Activated CD8-positive, alpha-beta T cell treated with anti-CD3 and anti-CD28 coated beads for 36 hours (primary cell): Measurements from ENCODE around the gene ZBTB32. TPM values are rescaled to one million over a fixed set of nuclear protein-coding genes. Genes with fewer than 3 reads are reported as not detected.

Experiments
- ATAC-seq: fragments of 200-7000 bp; cut with Tn5 transposase; one replicate; pipeline ENCODE4 v1.10.0; 2021; ENCODE audit warnings: mild to moderate bottlenecking, moderate library complexity
- CTCF ChIA-PET: fragments of 350-600 bp; sonication (Branson Sonifier 250); formaldehyde crosslinking; loops from one replicate; lab custom pipeline; 2021; ENCODE audit warnings: antibody characterized with exemption; lab: Charles Lee
- POLR2A ChIA-PET: fragments of 350-600 bp; sonication (Branson Sonifier 250); formaldehyde crosslinking; loops from one replicate; lab custom pipeline; 2021; ENCODE audit warnings: antibody characterized with exemption; lab: Charles Lee
- DNase-seq: peaks from one replicate; pipeline ENCODE4 v3.0.0-alpha.2; 2020
- H3K27ac Mint-ChIP-seq: one replicate; pipeline ENCODE4 v1.8.0; 2021; ENCODE audit warnings: mild to moderate bottlenecking, mixed read lengths
- H3K27me3 Mint-ChIP-seq: one replicate; pipeline ENCODE4 v1.8.0; 2021; ENCODE audit warnings: mixed read lengths
- H3K36me3 Mint-ChIP-seq: one replicate; pipeline ENCODE4 v1.8.0; 2021; ENCODE audit warnings: low read depth, mixed read lengths
- H3K4me1 Mint-ChIP-seq: one replicate; pipeline ENCODE4 v1.8.0; 2021; ENCODE audit warnings: low read depth, mixed read lengths
- H3K4me3 Mint-ChIP-seq: one replicate; pipeline ENCODE4 v1.8.0; 2021; ENCODE audit warnings: mild to moderate bottlenecking, moderate library complexity, mixed read lengths
- H3K9me3 Mint-ChIP-seq: one replicate; pipeline ENCODE4 v1.8.0; 2021; ENCODE audit warnings: mixed read lengths
- intact Hi-C: fragments of 100-400 bp; cut with micrococcal nuclease; formaldehyde crosslinking; loops from one replicate; pipeline ENCODE4 v1.10.0; 2022
- total RNA-seq, 2 experiments: library from RNA; stranded (reverse); gene quantifications; one replicate each; pipeline ENCODE4 v1.2.3, GENCODE V29; 2021
- TF ChIP-seq, protein P1 (sequence below): fragments of 200-600 bp; IDR thresholded peaks from one replicate; pipeline ENCODE4 v1.8.0; 2022; ENCODE audit warnings: antibody characterized with exemption, mild to moderate bottlenecking

Gene ZBTB32
- total RNA-seq, 2 experiments from 2014 or later, result 410 to 420 TPM

GRCh38 chr19:35713506-35713850, 9.1 kb downstream of the ZBTB32 start:
- CTCF ChIA-PET, result interaction anchor here (1.0 to 6.4 kb wide), 8 partner anchors 14 to 69 kb away, joined by 3 to 137 read pairs (median 6); partner anchors contain the start of genes IGFLR1, LIN37, PSENEN and U2AF1L4
- peak overlapping the region; percentile 83 for H3K4me3 Mint-ChIP-seq
- POLR2A ChIA-PET, result interaction anchor here (0.7 to 8.8 kb wide), 13 partner anchors 8 to 217 kb away, joined by 3 to 215 read pairs (median 4); partner anchors contain the start of genes HSPB6, IGFLR1, LIN37 and PROSER3
- peaks cover 2% of the 10 kb centered on the region for H3K9me3 Mint-ChIP-seq
- peaks cover 47% of the 10 kb centered on the region for H3K36me3 Mint-ChIP-seq
- peak overlapping the region; percentile 100 for H3K27ac Mint-ChIP-seq
- TF ChIP-seq, protein P1, sequence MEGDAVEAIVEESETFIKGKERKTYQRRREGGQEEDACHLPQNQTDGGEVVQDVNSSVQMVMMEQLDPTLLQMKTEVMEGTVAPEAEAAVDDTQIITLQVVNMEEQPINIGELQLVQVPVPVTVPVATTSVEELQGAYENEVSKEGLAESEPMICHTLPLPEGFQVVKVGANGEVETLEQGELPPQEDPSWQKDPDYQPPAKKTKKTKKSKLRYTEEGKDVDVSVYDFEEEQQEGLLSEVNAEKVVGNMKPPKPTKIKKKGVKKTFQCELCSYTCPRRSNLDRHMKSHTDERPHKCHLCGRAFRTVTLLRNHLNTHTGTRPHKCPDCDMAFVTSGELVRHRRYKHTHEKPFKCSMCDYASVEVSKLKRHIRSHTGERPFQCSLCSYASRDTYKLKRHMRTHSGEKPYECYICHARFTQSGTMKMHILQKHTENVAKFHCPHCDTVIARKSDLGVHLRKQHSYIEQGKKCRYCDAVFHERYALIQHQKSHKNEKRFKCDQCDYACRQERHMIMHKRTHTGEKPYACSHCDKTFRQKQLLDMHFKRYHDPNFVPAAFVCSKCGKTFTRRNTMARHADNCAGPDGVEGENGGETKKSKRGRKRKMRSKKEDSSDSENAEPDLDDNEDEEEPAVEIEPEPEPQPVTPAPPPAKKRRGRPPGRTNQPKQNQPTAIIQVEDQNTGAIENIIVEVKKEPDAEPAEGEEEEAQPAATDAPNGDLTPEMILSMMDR, result no peak
- H3K4me1 Mint-ChIP-seq, result peaks cover 31% of the 10 kb centered on the region
- no peak for DNase-seq
- no peak for ATAC-seq
- intact Hi-C loops, result loop anchor here (2.0 to 10.0 kb wide), 3 partner anchors 34 to 221 kb away; partner anchors contain the start of genes HCST, LIN37, LRFN3 and PSENEN
- no peaks in the 10 kb centered on the region for H3K27me3 Mint-ChIP-seq

GRCh38 chr19:35713904-35714495, 9.6 kb downstream of the ZBTB32 start:
- DNase-seq, result no peak
- intact Hi-C loops, result loop anchor here (1.0 to 10.0 kb wide), 4 partner anchors 20 to 221 kb away; partner anchors contain the start of genes HCST, LIN37, LRFN3 and PSENEN
- TF ChIP-seq, protein P1, result no peak
- Mint-ChIP-seq H3K9me3 (peaks cover 2% of the 10 kb centered on the region), H3K27ac (peak overlapping the region; percentile 100), H3K36me3 (peaks cover 52% of the 10 kb centered on the region), H3K27me3 (no peaks in the 10 kb centered on the region), H3K4me3 (peak overlapping the region; percentile 83), H3K4me1 (peaks cover 32% of the 10 kb centered on the region)
- ChIA-PET CTCF (interaction anchor here (0.8 to 6.4 kb wide), 11 partner anchors 9 to 165 kb away, joined by 3 to 137 read pairs (median 4); partner anchors contain the start of genes IGFLR1, LIN37, PSENEN and U2AF1L4), POLR2A (interaction anchor here (0.8 to 8.8 kb wide), 10 partner anchors 8 to 217 kb away, joined by 3 to 215 read pairs (median 6); partner anchors contain the start of genes COX6B1, IGFLR1, LIN37 and PSENEN)
- no peak for ATAC-seq

DNA sequence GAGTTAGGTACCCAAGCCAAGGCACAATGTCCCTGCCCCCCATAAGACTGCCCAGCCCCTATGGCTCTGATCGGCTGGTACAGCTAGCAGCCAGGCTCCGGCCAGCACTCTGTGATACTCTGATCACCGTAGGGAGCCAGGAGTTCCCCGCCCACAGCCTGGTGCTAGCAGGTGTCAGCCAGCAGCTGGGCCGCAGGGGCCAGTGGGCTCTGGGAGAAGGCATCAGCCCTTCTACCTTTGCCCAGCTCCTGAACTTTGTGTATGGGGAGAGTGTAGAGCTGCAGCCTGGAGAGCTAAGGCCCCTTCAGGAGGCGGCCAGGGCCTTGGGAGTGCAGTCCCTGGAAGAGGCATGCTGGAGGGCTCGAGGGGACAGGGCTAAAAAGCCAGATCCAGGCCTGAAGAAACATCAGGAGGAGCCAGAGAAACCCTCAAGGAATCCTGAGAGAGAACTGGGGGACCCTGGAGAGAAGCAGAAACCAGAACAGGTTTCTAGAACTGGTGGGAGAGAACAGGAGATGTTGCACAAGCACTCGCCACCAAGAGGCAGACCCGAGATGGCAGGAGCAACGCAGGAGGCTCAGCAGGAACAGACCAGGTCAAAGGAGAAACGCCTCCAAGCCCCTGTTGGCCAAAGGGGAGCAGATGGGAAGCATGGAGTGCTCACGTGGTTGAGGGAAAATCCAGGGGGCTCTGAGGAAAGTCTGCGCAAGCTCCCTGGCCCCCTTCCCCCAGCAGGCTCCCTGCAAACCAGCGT, 10.4 kb downstream of the ZBTB32 start:
- Mint-ChIP-seq H3K4me3 (peak overlapping the region; percentile 83), H3K36me3 (peaks cover 59% of the 10 kb centered on the region), H3K4me1 (peaks cover 34% of the 10 kb centered on the region), H3K27ac (peak overlapping the region; percentile 100), H3K9me3 (peaks cover 2% of the 10 kb centered on the region), H3K27me3 (no peaks in the 10 kb centered on the region)
- ChIA-PET CTCF (interaction anchor here (0.8 to 6.4 kb wide), 9 partner anchors 10 to 165 kb away, joined by 3 to 137 read pairs (median 5); partner anchors contain the start of genes IGFLR1, LIN37, PSENEN and U2AF1L4), POLR2A (interaction anchor here (0.6 to 8.8 kb wide), 12 partner anchors 9 to 106 kb away, joined by 3 to 215 read pairs (median 4); partner anchors contain the start of genes COX6B1, HSPB6, IGFLR1 and LIN37)
- TF ChIP-seq, protein P1, result no peak
- no peak for ATAC-seq
- intact Hi-C loops, result loop anchor here (1.0 to 10.0 kb wide), 3 partner anchors 20 to 220 kb away; partner anchors contain the start of genes LIN37, LRFN3, PSENEN and U2AF1L4
- DNase-seq, result peak; percentile 72

GRCh38 chr19:35715355-35715809, 11.0 kb downstream of the ZBTB32 start:
- no peak for DNase-seq
- peaks cover 36% of the 10 kb centered on the region for H3K4me1 Mint-ChIP-seq
- CTCF ChIA-PET, result interaction anchor here (1.0 to 6.4 kb wide), 3 partner anchors 16 to 28 kb away, joined by 4 to 137 read pairs (median 18); partner anchors contain the start of genes IGFLR1, PSENEN and U2AF1L4
- H3K27me3 Mint-ChIP-seq, result no peaks in the 10 kb centered on the region
- H3K36me3 Mint-ChIP-seq, result peaks cover 65% of the 10 kb centered on the region
- H3K27ac Mint-ChIP-seq, result peak overlapping the region; percentile 100
- POLR2A ChIA-PET, result interaction anchor here (0.6 to 8.8 kb wide), 11 partner anchors 10 to 105 kb away, joined by 3 to 215 read pairs (median 4); partner anchors contain the start of genes HSPB6, IGFLR1, LIN37 and PSENEN
- no peak for ATAC-seq
- TF ChIP-seq, protein P1, result no peak
- peaks cover 2% of the 10 kb centered on the region for H3K9me3 Mint-ChIP-seq
- intact Hi-C loops, result loop anchor here (10.0 kb wide), 1 partner anchor 219 kb away; the partner anchor contains the start of gene LRFN3
- H3K4me3 Mint-ChIP-seq, result peak overlapping the region; percentile 83
